ENCODE results near the gene CLDND1. TPM values are rescaled to one million over a fixed set of nuclear protein-coding genes. Genes with fewer than 3 reads are reported as not detected.

CLDND1 gene
- total RNA-seq, 2 experiments from 2014 or later: 190 to 198 TPM

- Mint-ChIP-seq H3K4me1 (ENCODE audit: low read depth) (peaks cover 37% of the 10 kb centered on the region), H3K27ac (peak overlapping the region; percentile 71), H3K36me3 (ENCODE audit: low read depth) (peaks cover 35% of the 10 kb centered on the region), H3K27me3 (no peaks in the 10 kb centered on the region), H3K9me3 (peaks cover 1% of the 10 kb centered on the region), H3K4me3 (peak overlapping the region; percentile 50)
- ChIA-PET CTCF (no interaction called here), POLR2A (interaction anchor here (0.7 to 2.7 kb wide), 3 partner anchors 8 to 27 kb away, joined by 3 to 17 read pairs (median 3); no protein-coding TSS in a partner anchor)
- no peak for TF ChIP-seq CTCF (IDR thresholded peaks at IDR 0.05)
- ATAC-seq (no peak), DNase-seq (no peak)
- intact Hi-C loops (cut with micrococcal nuclease): no loop called here
Observed at GRCh38 chr3:98529856-98530459, 7.3 kb upstream of the CLDND1 start.

- no peaks in the 10 kb centered on the region for H3K27me3 Mint-ChIP-seq
- H3K27ac Mint-ChIP-seq: no peak overlapping the region
- no peak overlapping the region for H3K4me3 Mint-ChIP-seq
- TF ChIP-seq CTCF (IDR thresholded peaks at IDR 0.05): no peak
- ChIA-PET CTCF (no interaction called here), POLR2A (interaction anchor here (2.7 kb wide), 1 partner anchor 28 kb away, joined by 17 read pairs; no protein-coding TSS in a partner anchor)
- no peak for DNase-seq
- intact Hi-C loops (cut with micrococcal nuclease): no loop called here
- peaks cover 45% of the 10 kb centered on the region for H3K4me1 Mint-ChIP-seq (ENCODE audit: low read depth)
- H3K9me3 Mint-ChIP-seq: peaks cover 1% of the 10 kb centered on the region
- no peak for ATAC-seq
- peaks cover 39% of the 10 kb centered on the region for H3K36me3 Mint-ChIP-seq (ENCODE audit: low read depth)
Observed at GRCh38 chr3:98528474-98529346, 6.0 kb upstream of the CLDND1 start.

- DNase-seq: peak; percentile 30
- H3K4me3 Mint-ChIP-seq: peak overlapping the region; percentile 2
Observed at GRCh38 chr3:98525494-98525893, 2.8 kb upstream of the CLDND1 start.

GRCh38 chr3:98521897-98522543 lies 682 bp downstream of the CLDND1 start:
- peak overlapping the region; percentile 93 for H3K27ac Mint-ChIP-seq
- H3K4me1 Mint-ChIP-seq (ENCODE audit: low read depth): peaks cover 59% of the 10 kb centered on the region
- peak overlapping the region; percentile 89 for H3K4me3 Mint-ChIP-seq
- peaks cover 59% of the 10 kb centered on the region for H3K36me3 Mint-ChIP-seq (ENCODE audit: low read depth)
- ATAC-seq: peak; percentile 48
- intact Hi-C loops (cut with micrococcal nuclease): loop anchor here (2.0 kb wide), 4 partner anchors 19 to 483 kb away; no protein-coding TSS in a partner anchor
- DNase-seq: peak; percentile 83
- ChIA-PET POLR2A (interaction anchor here (0.6 to 3.4 kb wide), 17 partner anchors 7 to 65 kb away, joined by 3 to 27 read pairs (median 4); partner anchors contain the start of gene GPR15), CTCF (interaction anchor here (1.3 to 2.6 kb wide), 4 partner anchors 12 to 50 kb away, joined by 3 to 10 read pairs (median 6); no protein-coding TSS in a partner anchor)
- no peak for TF ChIP-seq CTCF (IDR thresholded peaks at IDR 0.05)
- peaks cover 1% of the 10 kb centered on the region for H3K9me3 Mint-ChIP-seq
- no peaks in the 10 kb centered on the region for H3K27me3 Mint-ChIP-seq

More at GRCh38 chr3:98525494-98525893, 2.8 kb upstream of the CLDND1 start:
- peak overlapping the region; percentile 62 for H3K27ac Mint-ChIP-seq
- peaks cover 36% of the 10 kb centered on the region for H3K4me1 Mint-ChIP-seq (ENCODE audit: low read depth)
- peaks cover 28% of the 10 kb centered on the region for H3K36me3 Mint-ChIP-seq (ENCODE audit: low read depth)
- POLR2A ChIA-PET: interaction anchor here (1.2 to 2.3 kb wide), 4 partner anchors 11 to 50 kb away, joined by 3 to 10 read pairs (median 4); no protein-coding TSS in a partner anchor
- ATAC-seq: no peak
- no peak for TF ChIP-seq CTCF (IDR thresholded peaks at IDR 0.05)
- intact Hi-C loops (cut with micrococcal nuclease): no loop called here
- H3K27me3 Mint-ChIP-seq: no peaks in the 10 kb centered on the region
- peaks cover 1% of the 10 kb centered on the region for H3K9me3 Mint-ChIP-seq
- CTCF ChIA-PET: interaction anchor here (0.9 to 1.4 kb wide), 5 partner anchors 9 to 68 kb away, joined by 3 to 5 read pairs (median 3); partner anchors contain the start of gene CPOX

Measured in activated CD8-positive, alpha-beta T cell treated with anti-CD3 and anti-CD28 coated beads for 36 hours (primary cell).